Smooth muscle cell of the pulmonary artery (primary cell): ENCODE measurements around the gene ZFP36. TPM values are rescaled to one million over a fixed set of nuclear protein-coding genes. Genes with fewer than 3 reads are reported as not detected.

Experiments
- total RNA-seq: library from RNA; depleted of rRNA; stranded (reverse); fragments of >200 nt; gene quantifications from 2 replicates; pipeline ENCODE4 v1.2.3, GENCODE V29; 2014

The ZFP36 gene, protein sequence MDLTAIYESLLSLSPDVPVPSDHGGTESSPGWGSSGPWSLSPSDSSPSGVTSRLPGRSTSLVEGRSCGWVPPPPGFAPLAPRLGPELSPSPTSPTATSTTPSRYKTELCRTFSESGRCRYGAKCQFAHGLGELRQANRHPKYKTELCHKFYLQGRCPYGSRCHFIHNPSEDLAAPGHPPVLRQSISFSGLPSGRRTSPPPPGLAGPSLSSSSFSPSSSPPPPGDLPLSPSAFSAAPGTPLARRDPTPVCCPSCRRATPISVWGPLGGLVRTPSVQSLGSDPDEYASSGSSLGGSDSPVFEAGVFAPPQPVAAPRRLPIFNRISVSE
- total RNA-seq, result 3.0 and 3.3 TPM in 2 replicates

GRCh38 chr19:39406656-39407409 is at the start of gene ZFP36:
ZFP36 (plus strand) TSS chr19:39406847; CDS start chr19:39406905, 58 bp downstream.

GRCh38 chr19:39390751-39391437 is 15.8 kb upstream of the ZFP36 start, which contains the start of the genes MED29 and PAF1:
MED29 (plus strand) TSS chr19:39391378; CDS start chr19:39391423, 45 bp downstream.
PAF1 (minus strand) TSS chr19:39391106; CDS start chr19:39390864, 242 bp downstream.

DNA sequence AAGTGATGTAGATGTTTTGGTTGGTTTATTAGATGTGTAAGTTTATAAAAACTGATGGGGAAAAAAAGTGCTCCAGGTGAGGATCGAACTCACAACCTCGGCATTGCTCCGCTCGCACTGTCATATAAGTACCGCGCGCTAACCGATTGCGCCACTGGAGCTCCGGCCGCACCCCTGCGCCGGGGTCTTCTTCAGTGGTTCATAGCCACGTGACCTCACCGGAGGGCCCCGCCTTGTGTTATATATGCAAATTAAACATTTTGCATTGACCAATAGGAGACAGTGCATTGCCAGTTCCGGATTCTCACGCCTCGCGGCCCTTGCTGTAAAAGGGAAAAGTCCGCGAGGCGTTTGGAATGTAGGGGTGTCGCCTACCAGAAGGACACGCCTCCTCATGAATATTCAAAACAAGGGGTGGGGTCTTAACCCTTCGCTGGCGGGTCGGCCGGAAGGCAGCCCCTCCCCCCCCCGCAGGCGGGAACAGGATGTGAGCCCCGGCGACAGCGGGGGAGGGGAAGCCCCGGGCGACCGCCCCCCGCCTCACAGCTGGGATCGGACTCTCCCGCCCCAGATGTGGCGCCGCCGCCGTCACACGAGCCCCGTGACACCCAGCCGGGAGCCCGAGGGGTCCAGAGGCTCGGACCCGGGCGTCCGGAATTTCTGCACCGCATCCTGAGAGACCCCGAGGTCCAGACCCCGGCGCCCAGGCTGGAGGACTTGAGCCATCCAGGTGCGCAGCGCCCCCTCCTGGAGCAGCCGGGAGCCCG is 5.6 kb downstream of the ZFP36 start, which contains the start of gene PLEKHG2:
PLEKHG2 (plus strand) TSS at position 570 of the 767 bp plus-strand sequence. CDS start 1,418 bp downstream, outside the sequence.

GRCh38 chr19:39435499-39436349 is 29.1 kb downstream of the ZFP36 start, which contains the start of gene RPS16:
RPS16 (minus strand) TSS chr19:39435949; CDS start chr19:39435895, 54 bp downstream.

GRCh38 chr19:39445196-39446111 is 38.8 kb downstream of the ZFP36 start, which contains the start of gene SUPT5H:
SUPT5H (plus strand) TSS chr19:39445582; CDS start chr19:39445891, 309 bp downstream.

Other genes with a start within 250 kb of the ZFP36 start
- gene NCCRP1, start 209.9 kb upstream of the ZFP36 start, total RNA-seq, result not detected in 2 replicates
- not detected in 2 replicates for gene SYCN, start 202.6 kb upstream of the ZFP36 start, total RNA-seq
- gene IFNL3, start 161.8 kb upstream of the ZFP36 start, total RNA-seq, result not detected in 2 replicates
- not detected in 2 replicates for gene IFNL4, start 158.0 kb upstream of the ZFP36 start, total RNA-seq
- gene IFNL2, start 138.5 kb upstream of the ZFP36 start, total RNA-seq, result not detected in 2 replicates
- not detected in 2 replicates for gene IFNL1, start 110.4 kb upstream of the ZFP36 start, total RNA-seq
- gene LRFN1, start 86.0 kb upstream of the ZFP36 start, total RNA-seq, result 0.26 and 0.50 TPM in 2 replicates
- 0.39 TPM in 1 of 2 replicates, not detected in the other for gene GMFG, start 70.8 kb upstream of the ZFP36 start, total RNA-seq
- gene SAMD4B, start 64.4 kb upstream of the ZFP36 start, total RNA-seq, result 91.9 and 106 TPM in 2 replicates
- gene PAF1, start 15.7 kb upstream of the ZFP36 start, total RNA-seq, result 23.2 and 26.5 TPM in 2 replicates
- 18.0 and 24.8 TPM in 2 replicates for gene MED29, start 15.5 kb upstream of the ZFP36 start, total RNA-seq
- gene PLEKHG2, start 5.8 kb downstream of the ZFP36 start, total RNA-seq, result 28.3 and 35.1 TPM in 2 replicates
- 78.3 and 93.2 TPM in 2 replicates for gene RPS16, start 29.1 kb downstream of the ZFP36 start, total RNA-seq
- gene SUPT5H, start 38.7 kb downstream of the ZFP36 start, total RNA-seq, result 63.9 and 66.3 TPM in 2 replicates
- gene TIMM50, start 74.0 kb downstream of the ZFP36 start, total RNA-seq, result 49.0 and 52.6 TPM in 2 replicates
- gene DLL3, start 92.1 kb downstream of the ZFP36 start, total RNA-seq, result 0.13 and 0.23 TPM in 2 replicates
- not detected in 2 replicates for gene SELENOV, start 108.3 kb downstream of the ZFP36 start, total RNA-seq
- gene EID2B, start 126.0 kb downstream of the ZFP36 start, total RNA-seq, result 2.1 and 2.7 TPM in 2 replicates
- gene EID2, start 133.3 kb downstream of the ZFP36 start, total RNA-seq, result 8.4 and 11.1 TPM in 2 replicates
- not detected in 2 replicates for gene LGALS13, start 195.7 kb downstream of the ZFP36 start, total RNA-seq
- not detected in 2 replicates for gene LGALS16, start 249.1 kb downstream of the ZFP36 start, total RNA-seq